Vagina (tissue), 2 donors: Measurements from ENCODE around the gene VENTX. TPM values are rescaled to one million over a fixed set of nuclear protein-coding genes. Genes with fewer than 3 reads are reported as not detected.

Source experiments
- DNase-seq, 2 donors: peaks; one replicate each; pipeline ENCODE4 v3.0.0-alpha.2; 2017; ENCODE audit errors: extremely low spot score in 2 of 2
- H3K27ac ChIP-seq: fragments of 200-600 bp; sonication (generic); one replicate; pipeline ENCODE4 v1.5.1; 2019
- H3K27me3 ChIP-seq: fragments of 200-600 bp; sonication (generic); one replicate; pipeline ENCODE4 v1.5.1; 2019
- H3K36me3 ChIP-seq, 2 donors: fragments of 200-600 bp; sonication (generic); one replicate each; pipeline ENCODE4 v1.5.1; 2017 to 2019
- H3K4me1 ChIP-seq: fragments of 200-600 bp; sonication (generic); one replicate; pipeline ENCODE4 v1.5.1; 2019
- H3K4me3 ChIP-seq, 2 donors: fragments of 200-600 bp; sonication (generic); 1 replicate in 1 of 2; 2 replicates in 1 of 2; pipeline ENCODE4 v1.5.1; 2016 to 2019
- H3K9me3 ChIP-seq: fragments of 200-600 bp; sonication (generic); one replicate; pipeline ENCODE4 v1.5.1; 2019
- CTCF ChIP-seq, 3 experiments: fragments of 450-650 bp in 2 of 3; fragments of 200-600 bp in 1 of 3; sonication (generic) in 1 of 3; IDR thresholded peaks; one replicate each; pipeline ENCODE4 v1.5.1; 2017 to 2019; ENCODE audit warnings: antibody characterized with exemption in 3 of 3, mild to moderate bottlenecking in 2 of 3, moderate library complexity in 2 of 3
- POLR2A ChIP-seq, 2 donors: fragments of 450-650 bp; IDR thresholded peaks; one replicate each; pipeline ENCODE4 v1.6.1; 2017; ENCODE audit warnings: antibody characterized with exemption in 2 of 2, mild to moderate bottlenecking in 2 of 2, moderate library complexity in 2 of 2
- POLR2AphosphoS5 ChIP-seq, 2 donors: sonication (generic); formaldehyde crosslinking; IDR thresholded peaks; one replicate each; pipeline ENCODE4 v1.9.0; 2017; ENCODE audit warnings: antibody characterized with exemption in 2 of 2, mild to moderate bottlenecking in 2 of 2, low read depth in 1 of 2; ENCODE audit not compliant: insufficient read depth in 1 of 2
- intact Hi-C: fragments of 100-400 bp; cut with DNase I; formaldehyde crosslinking; loops from one replicate; pipeline ENCODE4 v1.15.1; 2023
- total RNA-seq: library from RNA; depleted of rRNA; stranded (reverse); fragments of >200 nt; gene quantifications from one replicate; pipeline ENCODE4 v1.2.3, GENCODE V29; 2016

The VENTX gene
- total RNA-seq, 1 donor from 2014 or later: 0.98 TPM

GRCh38 chr10:133209117-133209516 lies 28.5 kb upstream of the VENTX start:
- DNase-seq: no peak
- Histone ChIP-seq H3K9me3 (no peaks in the 10 kb centered on the region), H3K4me1 (no peaks in the 10 kb centered on the region), H3K27ac (no peak overlapping the region), H3K27me3 (no peaks in the 10 kb centered on the region), H3K4me3 (no peak overlapping the region), H3K36me3 (no peaks in the 10 kb centered on the region)
- TF ChIP-seq CTCF (IDR thresholded peaks at IDR 0.05): no peak
- TF ChIP-seq POLR2AphosphoS5 (IDR thresholded peaks at IDR 0.05; ENCODE audit: insufficient read depth in 1 of 2, low read depth in 1 of 2): no peak
- TF ChIP-seq POLR2A (IDR thresholded peaks at IDR 0.05): no peak
- intact Hi-C loops: no loop called here

- Histone ChIP-seq H3K4me1 (no peaks in the 10 kb centered on the region), H3K4me3 (no peak overlapping the region), H3K9me3 (no peaks in the 10 kb centered on the region), H3K27me3 (no peaks in the 10 kb centered on the region), H3K27ac (no peak overlapping the region), H3K36me3 (no peaks in the 10 kb centered on the region)
- intact Hi-C loops: no loop called here
- no peak for DNase-seq
- TF ChIP-seq POLR2AphosphoS5 (IDR thresholded peaks at IDR 0.05; ENCODE audit: insufficient read depth in 1 of 2, low read depth in 1 of 2): no peak
Measured at GRCh38 chr10:133209641-133210040, 28.0 kb upstream of the VENTX start.

GRCh38 chr10:133210398-133211140 lies 27.1 kb upstream of the VENTX start:
- Histone ChIP-seq H3K4me3 (no peak overlapping the region), H3K27me3 (no peaks in the 10 kb centered on the region), H3K27ac (no peak overlapping the region), H3K9me3 (no peaks in the 10 kb centered on the region), H3K36me3 (no peaks in the 10 kb centered on the region), H3K4me1 (no peaks in the 10 kb centered on the region)
- intact Hi-C loops: no loop called here
- no peak for DNase-seq
- no peak for TF ChIP-seq CTCF (IDR thresholded peaks at IDR 0.05)
- TF ChIP-seq POLR2AphosphoS5 (IDR thresholded peaks at IDR 0.05; ENCODE audit: insufficient read depth in 1 of 2, low read depth in 1 of 2): no peak
- TF ChIP-seq POLR2A (IDR thresholded peaks at IDR 0.05): no peak

GRCh38 chr10:133211141-133211830 lies 26.4 kb upstream of the VENTX start:
- no peaks in the 10 kb centered on the region for H3K4me1 ChIP-seq
- TF ChIP-seq POLR2A (IDR thresholded peaks at IDR 0.05): no peak
- TF ChIP-seq CTCF (IDR thresholded peaks at IDR 0.05): no peak
- TF ChIP-seq POLR2AphosphoS5 (IDR thresholded peaks at IDR 0.05; ENCODE audit: insufficient read depth in 1 of 2, low read depth in 1 of 2): no peak
- no peaks in the 10 kb centered on the region for H3K36me3 ChIP-seq
- DNase-seq: no peak
- no peak overlapping the region for H3K4me3 ChIP-seq
- H3K9me3 ChIP-seq: no peaks in the 10 kb centered on the region
- no peak overlapping the region for H3K27ac ChIP-seq
- no peaks in the 10 kb centered on the region for H3K27me3 ChIP-seq
- intact Hi-C loops: no loop called here

- no peak for DNase-seq
- no peaks in the 10 kb centered on the region for H3K27me3 ChIP-seq
- intact Hi-C loops: no loop called here
Measured at GRCh38 chr10:133211959-133212852, 25.4 kb upstream of the VENTX start.

More at GRCh38 chr10:133211959-133212852, 25.4 kb upstream of the VENTX start:
- TF ChIP-seq CTCF (IDR thresholded peaks at IDR 0.05) (no peak), POLR2A (IDR thresholded peaks at IDR 0.05) (no peak)
- H3K4me3 ChIP-seq: no peak overlapping the region
- H3K9me3 ChIP-seq: no peaks in the 10 kb centered on the region
- no peaks in the 10 kb centered on the region for H3K4me1 ChIP-seq
- H3K36me3 ChIP-seq: no peaks in the 10 kb centered on the region
- no peak overlapping the region for H3K27ac ChIP-seq
